Suprapubic skin (tissue), 4 donors: ENCODE measurements around the gene SLC43A1. TPM values are rescaled to one million over a fixed set of nuclear protein-coding genes. Genes with fewer than 3 reads are reported as not detected.

Experiments used
- DNase-seq, 2 donors: peaks; one replicate each; pipeline ENCODE4 v3.0.0-alpha.2; 2019; ENCODE audit warnings: low spot score in 2 of 2
- H3K27ac ChIP-seq: fragments of 200-600 bp; sonication (generic); one replicate; pipeline ENCODE4 v1.5.1; 2019
- H3K27me3 ChIP-seq: fragments of 200-600 bp; sonication (generic); one replicate; pipeline ENCODE4 v1.5.1; 2019
- H3K36me3 ChIP-seq: fragments of 200-600 bp; sonication (generic); one replicate; pipeline ENCODE4 v1.5.1; 2019
- H3K4me1 ChIP-seq: fragments of 200-600 bp; sonication (generic); one replicate; pipeline ENCODE4 v1.5.1; 2019
- H3K4me3 ChIP-seq: fragments of 200-600 bp; sonication (generic); one replicate; pipeline ENCODE4 v1.5.1; 2019; ENCODE audit warnings: mild to moderate bottlenecking
- H3K9me3 ChIP-seq: fragments of 200-600 bp; sonication (generic); one replicate; pipeline ENCODE4 v1.5.1; 2019
- CTCF ChIP-seq, 2 donors: fragments of 200-600 bp in 1 of 2; fragments of 450-650 bp in 1 of 2; sonication (generic) in 1 of 2; IDR thresholded peaks; one replicate each; pipeline ENCODE4 v1.5.1; 2016 to 2019; ENCODE audit warnings: antibody characterized with exemption in 2 of 2, mild to moderate bottlenecking in 1 of 2, moderate library complexity in 1 of 2
- EP300 ChIP-seq: sonication (generic); formaldehyde crosslinking; IDR thresholded peaks from one replicate; pipeline ENCODE4 v1.6.1; 2017; ENCODE audit warnings: antibody characterized with exemption
- POLR2A ChIP-seq, 2 donors: fragments of 450-650 bp; IDR thresholded peaks; one replicate each; pipeline ENCODE4 v1.6.1; 2017; ENCODE audit warnings: antibody characterized with exemption in 2 of 2, mild to moderate bottlenecking in 2 of 2, moderate library complexity in 2 of 2
- POLR2AphosphoS5 ChIP-seq, 3 donors: sonication (generic); formaldehyde crosslinking; IDR thresholded peaks; one replicate each; pipeline ENCODE4 v1.6.1; 2017; ENCODE audit warnings: antibody characterized with exemption in 3 of 3
- WGBS: methylation state at CpG from one replicate; pipeline ENCODE4 v1.1.5; 2018; 5-methylcytosine and 5-hydroxymethylcytosine counted together
- total RNA-seq, 4 donors: library from RNA; depleted of rRNA; stranded (reverse); fragments of >200 nt; gene quantifications; one replicate each; pipeline ENCODE4 v1.1.0, GENCODE V29; 2016

Gene SLC43A1
- total RNA-seq, 4 donors from 2014 or later, result 13.8 to 48.8 (median 22.3) TPM

GRCh38 chr11:57444362-57445121 lies 71.0 kb downstream of the SLC43A1 start:
- no peak for DNase-seq
- Histone ChIP-seq H3K27ac (no peak overlapping the region), H3K27me3 (no peaks in the 10 kb centered on the region), H3K4me3 (no peak overlapping the region), H3K36me3 (no peaks in the 10 kb centered on the region), H3K9me3 (no peaks in the 10 kb centered on the region), H3K4me1 (no peaks in the 10 kb centered on the region)
- TF ChIP-seq EP300, result no peak
- TF ChIP-seq CTCF (IDR thresholded peaks at IDR 0.05), result no peak
- TF ChIP-seq POLR2AphosphoS5 (IDR thresholded peaks at IDR 0.05), result no peak
- no peak for TF ChIP-seq POLR2A (IDR thresholded peaks at IDR 0.05)
- WGBS, result 75% methylated on average over 9 of the region's 9 CpGs

GRCh38 chr11:57440744-57441414 lies 74.6 kb downstream of the SLC43A1 start:
- 91% methylated on average over 4 of the region's 4 CpGs for WGBS

GRCh38 chr11:57439786-57440185 lies 75.7 kb downstream of the SLC43A1 start:
- Histone ChIP-seq H3K27me3 (no peaks in the 10 kb centered on the region), H3K4me3 (no peak overlapping the region), H3K4me1 (peaks cover 6% of the 10 kb centered on the region), H3K27ac (no peak overlapping the region), H3K36me3 (no peaks in the 10 kb centered on the region), H3K9me3 (no peaks in the 10 kb centered on the region)
- TF ChIP-seq CTCF (IDR thresholded peaks at IDR 0.05), result no peak
- TF ChIP-seq EP300, result no peak
- whole genome bisulfite sequencing, result 78% methylated on average over 6 of the region's 6 CpGs
- DNase-seq, result no peak

More at GRCh38 chr11:57440744-57441414, 74.6 kb downstream of the SLC43A1 start:
- H3K4me3 ChIP-seq, result no peak overlapping the region
- no peak overlapping the region for H3K27ac ChIP-seq
- no peak for DNase-seq
- H3K9me3 ChIP-seq, result no peaks in the 10 kb centered on the region
- H3K4me1 ChIP-seq, result no peaks in the 10 kb centered on the region
- TF ChIP-seq CTCF (IDR thresholded peaks at IDR 0.05), result no peak
- no peak for TF ChIP-seq EP300
- no peak for TF ChIP-seq POLR2AphosphoS5 (IDR thresholded peaks at IDR 0.05)
- no peak for TF ChIP-seq POLR2A (IDR thresholded peaks at IDR 0.05)
- no peaks in the 10 kb centered on the region for H3K36me3 ChIP-seq
- H3K27me3 ChIP-seq, result no peaks in the 10 kb centered on the region

- TF ChIP-seq EP300, result no peak
- no peak for TF ChIP-seq POLR2A (IDR thresholded peaks at IDR 0.05)
- TF ChIP-seq POLR2AphosphoS5 (IDR thresholded peaks at IDR 0.05), result no peak
- TF ChIP-seq CTCF (IDR thresholded peaks at IDR 0.05), result no peak
- no peak for DNase-seq
- no peak overlapping the region for H3K27ac ChIP-seq
- H3K4me1 ChIP-seq, result peaks cover 15% of the 10 kb centered on the region
- no peaks in the 10 kb centered on the region for H3K36me3 ChIP-seq
- 83% methylated on average over 11 of the region's 12 CpGs for WGBS
- no peaks in the 10 kb centered on the region for H3K9me3 ChIP-seq
- no peak overlapping the region for H3K4me3 ChIP-seq
- no peaks in the 10 kb centered on the region for H3K27me3 ChIP-seq
Measured at GRCh38 chr11:57438345-57439285, 76.9 kb downstream of the SLC43A1 start.
